Measurements from ENCODE around the gene HMCES.
A peak's percentile ranks its signal among the peaks of the same experiment; 100 is the strongest.
"Not testable (repeated sequence)": the region's sequence is repeated elsewhere in the genome, so short reads cannot be mapped to it uniquely, and the experiment has no call there.

The HMCES gene
- total RNA-seq = 44.8 to 79.0 (median 57.9) reads per million in 9 experiments

- H3K4me1 Mint-ChIP-seq (ENCODE audit: low read depth in 2 of 2) = peaks cover 26 to 29% of the 10 kb centered on the region in 2 donors
- H3K36me3 Mint-ChIP-seq (ENCODE audit: insufficient read depth) = peaks cover 59% of the 10 kb centered on the region
Measured at GRCh38 chr3:129278439-129278965, at the start of gene HMCES. TSS of gene HMCES (plus strand) at chr3:129278870. CDS start at chr3:129279733, 863 bp downstream.

GRCh38 chr3:129228891-129229585, 49.6 kb upstream of the HMCES start:
- H3K36me3 Mint-ChIP-seq (ENCODE audit: insufficient read depth) = no peaks in the 10 kb centered on the region
- no peak for DNase-seq
- peak overlapping the region in 1 of 2 donors; percentile 60 for H3K27ac Mint-ChIP-seq
- peaks cover 4% of the 10 kb centered on the region in 2 donors for H3K4me1 Mint-ChIP-seq (ENCODE audit: low read depth in 2 of 2)
- ATAC-seq (replicated peaks) = no peak
- no peak overlapping the region for H3K4me3 Mint-ChIP-seq
- H3K9me3 Mint-ChIP-seq = no peaks in the 10 kb centered on the region
- H3K27me3 Mint-ChIP-seq = peaks cover 0 to 10% of the 10 kb centered on the region in 2 donors

More at GRCh38 chr3:129278439-129278965, at the start of gene HMCES:
- DNase-seq = peak; percentile 92 to 96 (median 94)
- Mint-ChIP-seq H3K4me3 (peak within 1 kb of the TSS; percentile 89 to 90), H3K27ac (peak within 1 kb of the TSS; percentile 91 to 93), H3K27me3 (no peaks in the 10 kb centered on the region), H3K9me3 (no peaks in the 10 kb centered on the region)
- ATAC-seq (replicated peaks) = peak; percentile 93

- Mint-ChIP-seq H3K27ac (peak overlapping the region in 1 of 2 donors; percentile 57), H3K4me1 (ENCODE audit: low read depth in 2 of 2) (no peaks in the 10 kb centered on the region), H3K4me3 (no peak overlapping the region), H3K27me3 (peaks cover 0 to 10% of the 10 kb centered on the region in 2 donors), H3K36me3 (ENCODE audit: insufficient read depth) (no peaks in the 10 kb centered on the region), H3K9me3 (no peaks in the 10 kb centered on the region)
- DNase-seq = no peak
- ATAC-seq (replicated peaks) = peak; percentile 47
Measured at GRCh38 chr3:129230311-129231019, 48.2 kb upstream of the HMCES start.

- H3K27ac Mint-ChIP-seq = peak overlapping the region in 1 of 2 donors; percentile 10
- peaks cover 0 to 10% of the 10 kb centered on the region in 2 donors for H3K27me3 Mint-ChIP-seq
- ATAC-seq (replicated peaks) (no peak), DNase-seq (no peak)
- H3K4me1 Mint-ChIP-seq (ENCODE audit: low read depth in 2 of 2) = no peaks in the 10 kb centered on the region
- no peak overlapping the region for H3K4me3 Mint-ChIP-seq
- no peaks in the 10 kb centered on the region for H3K36me3 Mint-ChIP-seq (ENCODE audit: insufficient read depth)
- no peaks in the 10 kb centered on the region for H3K9me3 Mint-ChIP-seq
Measured at GRCh38 chr3:129231331-129232119, 47.1 kb upstream of the HMCES start.

- no peak overlapping the region for H3K4me3 Mint-ChIP-seq
- DNase-seq (no peak), ATAC-seq (replicated peaks) (peak; percentile 63)
- no peaks in the 10 kb centered on the region for H3K9me3 Mint-ChIP-seq
- peak overlapping the region in 1 of 2 donors; percentile 8 for H3K27ac Mint-ChIP-seq
- peaks cover 0 to 10% of the 10 kb centered on the region in 2 donors for H3K27me3 Mint-ChIP-seq
- no peaks in the 10 kb centered on the region for H3K4me1 Mint-ChIP-seq (ENCODE audit: low read depth in 2 of 2)
- no peaks in the 10 kb centered on the region for H3K36me3 Mint-ChIP-seq (ENCODE audit: insufficient read depth)
Measured at GRCh38 chr3:129233538-129233937, 45.1 kb upstream of the HMCES start.

- no peak for DNase-seq
- no peak overlapping the region for H3K27ac Mint-ChIP-seq
- no peak overlapping the region for H3K4me3 Mint-ChIP-seq
- peaks cover 0 to 17% of the 10 kb centered on the region in 2 donors for H3K27me3 Mint-ChIP-seq
- no peaks in the 10 kb centered on the region for H3K9me3 Mint-ChIP-seq
- H3K4me1 Mint-ChIP-seq (ENCODE audit: low read depth in 2 of 2) = peaks cover 0 to 4% of the 10 kb centered on the region in 2 donors
- ATAC-seq (replicated peaks) = no peak
- H3K36me3 Mint-ChIP-seq (ENCODE audit: insufficient read depth) = no peaks in the 10 kb centered on the region
Measured at GRCh38 chr3:129234441-129234840, 44.2 kb upstream of the HMCES start.

- no peak overlapping the region for H3K4me3 Mint-ChIP-seq
Measured at GRCh38 chr3:129235344-129235917, 43.2 kb upstream of the HMCES start.

GRCh38 chr3:129238945-129239705, 39.5 kb upstream of the HMCES start:
- no peaks in the 10 kb centered on the region for H3K9me3 Mint-ChIP-seq
- H3K4me3 Mint-ChIP-seq = no peak overlapping the region
- H3K27ac Mint-ChIP-seq = peak overlapping the region in 1 of 2 donors; percentile 45
- peaks cover 0 to 4% of the 10 kb centered on the region in 2 donors for H3K4me1 Mint-ChIP-seq (ENCODE audit: low read depth in 2 of 2)
- ATAC-seq (replicated peaks) (no peak), DNase-seq (no peak)
- H3K36me3 Mint-ChIP-seq (ENCODE audit: insufficient read depth) = peaks cover 3% of the 10 kb centered on the region
- H3K27me3 Mint-ChIP-seq = peaks cover 0 to 7% of the 10 kb centered on the region in 2 donors

More at GRCh38 chr3:129235344-129235917, 43.2 kb upstream of the HMCES start:
- Mint-ChIP-seq H3K27ac (no peak overlapping the region), H3K27me3 (peaks cover 0 to 17% of the 10 kb centered on the region in 2 donors), H3K36me3 (ENCODE audit: insufficient read depth) (no peaks in the 10 kb centered on the region), H3K9me3 (no peaks in the 10 kb centered on the region), H3K4me1 (ENCODE audit: low read depth in 2 of 2) (peaks cover 0 to 4% of the 10 kb centered on the region in 2 donors)
- DNase-seq = no peak
- ATAC-seq (replicated peaks) = no peak

GRCh38 chr3:129239991-129240390, 38.7 kb upstream of the HMCES start:
- Mint-ChIP-seq H3K27ac (no peak overlapping the region), H3K4me3 (no peak overlapping the region), H3K4me1 (ENCODE audit: low read depth in 2 of 2) (peaks cover 0 to 4% of the 10 kb centered on the region in 2 donors), H3K36me3 (ENCODE audit: insufficient read depth) (peaks cover 3% of the 10 kb centered on the region), H3K9me3 (no peaks in the 10 kb centered on the region), H3K27me3 (peaks cover 0 to 7% of the 10 kb centered on the region in 2 donors)
- no peak for ATAC-seq (replicated peaks)
- DNase-seq = no peak

GRCh38 chr3:129240436-129240835, 38.2 kb upstream of the HMCES start:
- H3K27me3 Mint-ChIP-seq = peaks cover 0 to 7% of the 10 kb centered on the region in 2 donors
- H3K4me1 Mint-ChIP-seq (ENCODE audit: low read depth in 2 of 2) = peaks cover under 1 to 4% of the 10 kb centered on the region in 2 donors
- H3K27ac Mint-ChIP-seq = no peak overlapping the region
- ATAC-seq (replicated peaks) (no peak), DNase-seq (no peak)
- no peaks in the 10 kb centered on the region for H3K9me3 Mint-ChIP-seq
- peaks cover 5% of the 10 kb centered on the region for H3K36me3 Mint-ChIP-seq (ENCODE audit: insufficient read depth)
- H3K4me3 Mint-ChIP-seq = no peak overlapping the region

- H3K4me3 Mint-ChIP-seq = no peak overlapping the region
- H3K36me3 Mint-ChIP-seq (ENCODE audit: insufficient read depth) = peaks cover 27% of the 10 kb centered on the region
- no peak for DNase-seq
- peaks cover 22 to 27% of the 10 kb centered on the region in 2 donors for H3K4me1 Mint-ChIP-seq (ENCODE audit: low read depth in 2 of 2)
- no peaks in the 10 kb centered on the region for H3K9me3 Mint-ChIP-seq
- H3K27ac Mint-ChIP-seq = no peak overlapping the region
- ATAC-seq (replicated peaks) = no peak
- no peaks in the 10 kb centered on the region for H3K27me3 Mint-ChIP-seq
Measured at GRCh38 chr3:129245141-129245540, 33.5 kb upstream of the HMCES start.

GRCh38 chr3:129245641-129246306, 32.9 kb upstream of the HMCES start:
- not testable (repeated sequence) for H3K27ac Mint-ChIP-seq, H3K9me3 Mint-ChIP-seq, H3K27me3 Mint-ChIP-seq, H3K4me3 Mint-ChIP-seq
- ATAC-seq (replicated peaks) (peak; percentile 67), DNase-seq (peak; percentile 66 to 68 (median 67))
- Mint-ChIP-seq H3K4me1 (ENCODE audit: low read depth in 2 of 2) (peaks cover 28 to 33% of the 10 kb centered on the region in 2 donors), H3K36me3 (ENCODE audit: insufficient read depth) (peaks cover 33% of the 10 kb centered on the region)

All from effector memory CD8-positive, alpha-beta T cell (primary cell).